HG03442 (cell line): Measurements from ENCODE around the gene ATP5PB.

Experiments
- ATAC-seq: cut with Tn5 transposase; IDR thresholded peaks from one replicate; pipeline ENCODE4 v1.9.1; 2021; ENCODE audit warnings: mild to moderate bottlenecking, moderate library complexity; ENCODE audit not compliant: unreplicated experiment

Gene ATP5PB, protein sequence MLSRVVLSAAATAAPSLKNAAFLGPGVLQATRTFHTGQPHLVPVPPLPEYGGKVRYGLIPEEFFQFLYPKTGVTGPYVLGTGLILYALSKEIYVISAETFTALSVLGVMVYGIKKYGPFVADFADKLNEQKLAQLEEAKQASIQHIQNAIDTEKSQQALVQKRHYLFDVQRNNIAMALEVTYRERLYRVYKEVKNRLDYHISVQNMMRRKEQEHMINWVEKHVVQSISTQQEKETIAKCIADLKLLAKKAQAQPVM

DNA sequence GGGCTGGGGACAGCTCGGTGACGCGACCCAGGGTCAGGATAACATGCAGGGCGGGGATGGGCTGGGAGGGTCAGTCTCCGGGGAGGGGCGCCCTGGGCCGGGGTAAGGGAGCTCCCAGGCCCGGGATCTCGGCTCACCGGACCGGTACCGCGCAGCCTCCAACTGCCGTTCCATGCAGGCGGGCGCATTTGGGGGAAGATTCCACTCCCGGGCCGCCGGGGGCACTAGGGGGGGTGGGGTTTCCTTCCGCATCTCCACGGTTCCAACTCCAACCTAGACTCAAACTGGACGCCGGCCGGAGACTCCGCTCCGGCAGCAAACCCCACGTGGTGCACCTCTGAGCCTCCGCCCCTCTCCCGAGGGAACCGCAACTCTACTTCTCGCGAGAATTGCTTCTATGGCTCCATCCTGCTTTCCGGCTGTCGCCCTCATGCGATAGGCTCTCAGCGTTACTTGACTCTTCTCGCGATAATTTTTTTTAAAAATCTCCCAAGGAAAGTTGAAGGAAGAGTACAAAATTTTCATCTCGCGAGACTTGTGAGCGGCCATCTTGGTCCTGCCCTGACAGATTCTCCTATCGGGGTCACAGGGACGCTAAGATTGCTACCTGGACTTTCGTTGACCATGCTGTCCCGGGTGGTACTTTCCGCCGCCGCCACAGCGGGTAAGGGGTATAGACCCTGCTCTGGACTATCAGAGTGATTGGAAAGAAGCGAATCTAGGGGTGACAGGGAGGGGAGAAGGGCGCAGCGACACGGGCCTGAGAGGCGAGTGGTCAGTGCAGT is at the start of gene ATP5PB, which contains the start of gene WDR77:
ATP5PB (plus strand) TSS at position 547 of the 785 bp plus-strand sequence; CDS start at position 625, 78 bp downstream.
WDR77 (minus strand) TSS at position 339 of the 785 bp plus-strand sequence; CDS start at position 252, 87 bp downstream.
- peak; percentile 96 for ATAC-seq

DNA sequence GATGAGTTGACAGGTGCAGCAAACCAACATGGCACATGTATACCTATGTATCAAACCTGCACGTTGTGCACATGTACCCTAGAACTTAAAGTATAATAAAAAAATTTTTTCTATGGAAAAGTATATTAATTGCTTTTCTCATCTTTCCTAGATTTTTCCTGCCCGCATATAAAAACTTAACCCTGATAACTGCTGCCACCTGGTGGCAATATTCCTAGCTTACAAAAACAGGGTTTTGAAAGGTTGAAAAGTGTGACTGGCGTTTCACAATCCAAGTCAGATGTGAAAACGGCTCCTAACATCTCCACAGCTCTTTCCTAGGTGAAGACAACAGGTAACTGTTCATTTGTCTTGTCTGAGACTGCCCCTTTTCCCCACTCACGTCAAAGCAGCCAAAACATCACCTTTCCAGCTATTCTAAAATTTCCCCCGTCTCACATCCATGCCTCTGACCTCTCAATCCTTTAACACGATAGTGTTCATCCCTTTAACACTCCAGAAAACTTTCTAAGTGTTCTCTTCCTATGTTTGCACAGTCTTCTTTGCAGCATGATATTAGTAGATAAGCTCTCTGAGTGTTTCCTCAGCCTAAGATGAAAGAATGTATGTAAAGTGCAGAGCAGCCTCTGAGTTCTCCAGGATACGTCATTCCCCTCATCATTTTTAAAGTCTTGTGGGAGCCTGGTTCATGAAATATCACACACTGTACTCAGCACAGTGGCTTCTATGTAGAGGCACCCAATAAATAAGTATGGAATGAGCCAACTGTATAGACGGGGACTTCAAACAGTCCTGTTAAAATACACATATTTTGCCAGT is 49.3 kb upstream of the ATP5PB start:
- ATAC-seq = no peak

DNA sequence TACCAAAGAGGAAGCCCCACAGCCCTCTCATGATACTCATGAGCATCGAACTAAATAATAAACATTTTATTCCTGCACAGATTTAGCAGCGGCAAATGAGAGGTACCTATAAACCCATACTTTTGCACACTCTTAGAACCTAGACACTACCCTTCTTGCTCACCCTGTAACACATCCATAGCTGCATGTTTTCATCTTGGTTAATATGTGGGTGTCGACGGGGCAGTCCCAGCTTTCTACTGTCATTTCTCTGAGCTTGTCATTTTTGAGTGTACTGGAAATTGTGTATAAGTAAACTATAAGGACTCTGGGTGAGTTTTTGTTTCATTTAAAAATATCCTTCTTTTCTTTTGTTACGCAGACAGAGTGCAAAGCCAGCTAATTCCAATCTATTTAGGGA is 47.2 kb upstream of the ATP5PB start:
- ATAC-seq = no peak

DNA sequence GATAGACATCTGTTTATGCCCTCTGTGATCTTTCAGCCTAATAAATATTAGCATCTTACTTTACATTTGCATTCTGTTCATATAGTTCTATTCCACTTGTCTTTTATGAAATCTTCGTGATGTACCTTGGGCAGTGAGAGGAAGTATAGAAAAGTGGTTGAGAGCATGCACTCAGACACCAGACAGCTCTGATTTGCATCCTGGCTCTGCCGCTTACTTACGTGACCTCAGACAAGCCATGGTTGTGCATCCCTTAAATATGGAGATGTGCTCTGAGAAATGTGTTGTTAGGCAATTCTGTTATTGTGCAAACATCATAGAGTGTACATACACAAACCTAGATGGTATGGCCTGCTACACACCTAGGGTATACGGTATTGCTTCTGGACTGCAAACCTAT is 44.7 kb upstream of the ATP5PB start:
- no peak for ATAC-seq

DNA sequence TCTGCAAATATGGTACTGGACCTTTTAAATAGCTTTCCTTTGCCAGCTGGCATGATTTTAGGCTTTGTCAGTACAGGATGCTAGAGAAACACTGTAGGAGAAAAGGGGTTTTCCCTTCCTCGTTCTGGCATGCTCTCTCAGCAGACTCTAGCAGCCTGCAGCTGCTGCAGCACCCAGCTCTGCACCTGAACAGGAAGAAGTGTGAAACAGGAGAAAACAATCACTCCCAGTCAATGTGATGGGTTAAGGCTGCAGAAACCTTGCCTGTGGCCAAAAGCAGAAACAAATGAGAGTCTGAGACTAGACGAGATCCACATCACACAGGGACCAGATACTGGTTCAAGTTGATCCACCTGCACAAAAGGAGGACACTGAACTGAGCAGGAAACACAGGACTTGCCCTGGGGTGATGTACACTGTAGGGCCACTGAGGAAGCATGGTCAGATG is 42.9 kb upstream of the ATP5PB start:
- peak; percentile 79 for ATAC-seq

DNA sequence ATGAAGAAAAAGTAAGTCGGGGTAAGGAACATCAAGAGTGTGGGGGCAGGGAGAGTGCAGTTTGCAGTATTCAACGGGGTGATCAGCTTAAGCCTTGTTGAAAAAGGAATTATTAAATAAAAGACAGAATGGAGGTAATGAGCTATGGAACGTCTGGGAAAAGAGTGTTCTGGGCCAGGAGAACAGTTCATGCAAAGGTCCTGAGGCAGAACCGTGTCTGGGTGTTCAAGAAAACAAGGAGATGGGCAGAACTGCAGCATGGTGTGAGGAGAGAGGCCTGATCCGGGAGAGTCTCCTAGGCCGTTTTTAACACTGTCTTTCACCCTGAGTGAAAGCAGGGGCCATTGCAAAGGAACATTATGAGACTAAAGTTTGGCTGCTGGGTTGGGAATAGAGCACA is 42.0 kb upstream of the ATP5PB start:
- no peak for ATAC-seq

DNA sequence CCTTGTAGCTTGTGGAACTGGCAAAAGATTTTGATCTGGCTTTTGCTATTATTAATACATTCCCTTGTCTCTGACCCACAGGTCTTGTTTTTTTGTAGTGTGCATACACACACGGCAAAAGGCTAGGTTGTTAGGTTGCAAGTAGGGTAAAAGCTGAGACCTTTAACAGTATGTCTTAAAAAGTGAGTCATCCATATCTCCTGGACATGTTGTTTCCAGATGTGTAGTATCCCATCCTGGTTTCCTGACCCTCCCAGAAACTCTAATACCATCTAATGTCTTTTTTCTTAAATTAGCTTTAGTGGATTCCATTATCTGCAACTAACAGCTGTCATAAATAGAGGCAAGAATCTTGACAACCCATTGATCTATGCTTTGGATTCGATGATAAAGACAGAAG is 36.4 kb upstream of the ATP5PB start:
- no peak for ATAC-seq

DNA sequence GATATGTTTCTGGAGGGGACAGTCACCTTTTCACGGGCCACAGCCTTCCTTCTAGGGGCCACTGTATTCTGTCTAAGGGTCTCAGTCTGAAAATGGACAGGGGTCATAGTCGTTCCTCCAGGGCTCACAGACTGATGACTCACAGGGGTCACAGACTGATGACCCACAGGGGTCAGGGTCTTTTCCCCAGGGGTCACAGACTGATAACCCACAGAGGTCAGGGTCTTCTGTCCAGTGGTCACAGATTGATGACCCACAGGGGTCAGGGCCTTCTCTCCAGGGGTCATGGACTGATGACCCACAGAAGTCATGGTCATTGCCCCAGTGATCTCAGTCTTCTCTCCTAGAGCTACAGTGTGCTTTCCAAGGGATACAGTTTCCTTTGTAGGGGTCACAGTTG is 34.5 kb upstream of the ATP5PB start:
- no peak for ATAC-seq

DNA sequence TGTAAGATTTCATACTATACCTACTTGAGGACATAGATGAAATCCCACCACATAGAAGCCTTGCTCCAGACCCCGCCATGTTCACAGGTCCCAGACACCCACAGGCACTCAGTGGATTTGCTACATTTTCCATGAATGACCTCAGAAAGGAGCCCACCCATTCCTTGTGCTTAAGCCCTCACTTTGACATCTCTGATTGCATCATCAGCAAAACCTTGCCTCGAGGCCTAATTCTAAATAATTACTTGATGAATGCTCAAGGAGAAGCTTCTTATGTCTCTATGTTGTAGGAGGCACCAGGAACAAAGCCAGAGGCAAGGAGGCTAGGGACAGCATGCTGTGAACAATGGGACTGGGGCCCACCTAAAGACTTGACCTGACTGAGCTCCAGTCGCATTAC is 33.8 kb upstream of the ATP5PB start:
- no peak for ATAC-seq

DNA sequence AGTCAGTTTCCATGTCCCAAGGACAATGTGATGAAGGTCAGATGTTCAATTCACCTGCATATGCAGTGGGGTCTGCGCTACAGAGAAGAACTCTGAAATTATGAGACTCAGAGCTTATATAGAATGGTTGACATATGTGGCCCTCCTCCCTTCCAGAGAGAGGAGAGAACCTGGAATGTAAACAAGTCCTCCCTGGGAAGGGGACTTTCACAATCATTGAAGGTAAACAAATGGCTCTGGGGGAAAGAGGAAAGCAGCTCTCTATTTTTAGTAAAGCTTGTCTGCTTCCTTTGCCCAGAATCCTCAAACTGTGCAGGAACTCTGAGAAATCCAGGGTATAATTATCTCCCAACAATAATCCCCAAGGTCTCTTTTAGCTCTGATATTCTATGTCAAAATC is 31.5 kb upstream of the ATP5PB start:
- ATAC-seq = no peak

DNA sequence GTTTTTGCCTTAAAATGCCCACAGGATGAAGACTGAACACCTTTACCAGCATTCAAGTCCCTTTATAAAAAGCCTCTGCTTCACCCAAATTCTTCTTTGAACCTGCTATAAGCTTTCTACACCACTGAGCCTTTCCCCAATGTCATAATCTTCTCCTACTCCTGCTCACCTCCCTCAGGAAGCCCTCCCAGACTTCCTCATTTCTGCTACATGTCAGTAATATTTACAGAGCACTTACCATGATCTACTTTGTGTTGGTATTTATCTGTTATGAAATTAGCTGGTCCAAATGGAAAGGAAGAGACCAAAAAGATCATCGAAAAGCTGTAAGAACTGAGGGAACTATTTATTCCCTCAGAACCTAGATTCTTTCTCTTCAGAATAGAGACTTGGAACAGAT is 30.2 kb upstream of the ATP5PB start:
- ATAC-seq = no peak

DNA sequence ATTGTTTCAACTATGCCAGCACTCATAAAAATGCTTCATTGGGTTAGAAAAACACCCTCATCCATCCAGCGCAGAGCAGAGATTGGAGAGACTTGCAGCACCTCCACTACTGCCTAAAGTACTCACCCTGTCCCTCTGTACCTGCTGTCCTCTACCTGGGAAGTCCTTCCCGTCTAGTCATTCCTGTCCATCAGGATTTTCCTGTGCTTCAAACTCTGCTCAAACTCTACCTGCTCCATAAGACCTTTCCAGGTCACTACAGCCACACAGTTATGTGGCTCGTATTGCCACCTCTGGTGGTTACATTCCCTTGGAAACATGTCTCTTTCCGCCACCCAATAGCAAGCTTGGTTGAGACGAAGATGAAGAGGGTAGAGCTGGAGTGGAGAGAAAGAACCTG is 28.9 kb upstream of the ATP5PB start:
- no peak for ATAC-seq

DNA sequence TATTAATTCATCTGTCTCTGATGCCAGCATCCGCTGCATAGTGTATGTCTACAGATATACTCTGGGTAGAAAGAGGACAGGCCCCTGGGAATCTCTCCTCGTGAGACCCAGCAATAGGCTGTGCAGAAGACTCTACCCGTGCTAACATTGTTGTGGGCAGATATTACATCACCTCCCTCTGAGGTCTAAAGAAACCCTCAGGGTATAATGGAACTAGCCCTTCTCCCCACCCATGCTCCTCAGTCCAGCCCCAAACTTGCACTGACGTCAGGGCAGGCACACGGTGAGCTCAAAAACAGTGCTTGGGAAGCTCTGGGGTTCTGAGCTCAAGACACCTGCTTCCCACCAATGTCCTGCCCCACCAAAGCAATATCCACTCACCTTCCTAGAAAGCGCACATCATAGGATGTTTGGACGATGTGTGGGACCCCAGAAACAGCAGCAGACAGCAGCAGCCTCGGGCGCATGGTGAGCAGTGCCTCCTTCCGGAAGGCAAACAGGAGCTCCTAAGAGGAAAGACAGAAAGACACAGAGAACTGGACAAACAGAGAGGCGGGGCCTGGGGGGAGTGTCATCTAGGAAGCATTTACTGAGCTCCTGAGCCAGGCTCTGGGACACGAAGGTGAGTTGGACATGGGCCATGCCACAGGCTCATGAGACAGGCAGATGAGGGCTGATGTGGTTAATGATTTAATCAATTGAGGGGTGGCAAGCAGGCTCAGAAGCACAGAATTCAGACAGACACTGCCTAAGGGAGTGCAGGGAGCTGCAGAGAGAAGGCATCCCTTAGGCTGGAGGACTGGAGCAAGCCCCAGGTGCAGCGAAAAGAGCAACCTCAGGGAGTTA is 26.5 kb upstream of the ATP5PB start:
- ATAC-seq = no peak

DNA sequence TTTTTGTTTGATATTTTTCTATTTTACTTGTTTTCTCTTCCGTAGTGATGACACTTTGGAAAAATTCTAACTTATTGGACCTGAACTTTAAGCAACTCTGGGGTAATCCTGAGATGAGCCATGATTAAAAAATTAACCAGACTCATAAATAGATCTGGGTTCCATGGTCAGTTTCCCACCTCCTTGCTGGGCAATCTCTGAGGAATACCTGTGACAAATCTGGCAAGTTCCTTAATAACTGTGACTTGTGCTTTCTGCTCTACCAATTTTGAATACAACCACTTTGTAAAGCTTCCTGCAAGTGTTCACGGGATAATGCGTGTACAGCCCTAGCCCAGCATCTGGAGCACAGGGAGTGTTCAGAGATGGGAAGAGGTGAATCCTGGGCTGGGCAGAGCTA is 25.0 kb upstream of the ATP5PB start:
- ATAC-seq = no peak

DNA sequence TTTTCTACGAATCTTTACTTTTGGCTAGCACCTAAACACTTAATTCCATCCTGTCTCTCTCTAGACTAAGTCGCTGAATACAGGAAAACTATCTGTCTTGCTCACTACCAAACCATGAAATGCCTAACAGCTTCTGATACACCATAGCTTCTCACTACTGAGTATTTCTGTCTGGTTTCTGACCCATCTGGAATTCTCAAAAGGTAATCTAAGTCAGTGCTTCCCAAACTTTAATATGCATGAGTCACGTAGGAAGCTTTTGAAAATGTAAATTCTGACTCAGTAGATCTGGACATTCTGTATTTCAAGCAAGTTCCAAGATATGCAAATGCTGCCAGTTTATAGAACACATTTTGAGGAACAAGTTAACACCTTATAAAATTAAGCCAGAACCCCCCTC is 12.5 kb upstream of the ATP5PB start:
- ATAC-seq = no peak

DNA sequence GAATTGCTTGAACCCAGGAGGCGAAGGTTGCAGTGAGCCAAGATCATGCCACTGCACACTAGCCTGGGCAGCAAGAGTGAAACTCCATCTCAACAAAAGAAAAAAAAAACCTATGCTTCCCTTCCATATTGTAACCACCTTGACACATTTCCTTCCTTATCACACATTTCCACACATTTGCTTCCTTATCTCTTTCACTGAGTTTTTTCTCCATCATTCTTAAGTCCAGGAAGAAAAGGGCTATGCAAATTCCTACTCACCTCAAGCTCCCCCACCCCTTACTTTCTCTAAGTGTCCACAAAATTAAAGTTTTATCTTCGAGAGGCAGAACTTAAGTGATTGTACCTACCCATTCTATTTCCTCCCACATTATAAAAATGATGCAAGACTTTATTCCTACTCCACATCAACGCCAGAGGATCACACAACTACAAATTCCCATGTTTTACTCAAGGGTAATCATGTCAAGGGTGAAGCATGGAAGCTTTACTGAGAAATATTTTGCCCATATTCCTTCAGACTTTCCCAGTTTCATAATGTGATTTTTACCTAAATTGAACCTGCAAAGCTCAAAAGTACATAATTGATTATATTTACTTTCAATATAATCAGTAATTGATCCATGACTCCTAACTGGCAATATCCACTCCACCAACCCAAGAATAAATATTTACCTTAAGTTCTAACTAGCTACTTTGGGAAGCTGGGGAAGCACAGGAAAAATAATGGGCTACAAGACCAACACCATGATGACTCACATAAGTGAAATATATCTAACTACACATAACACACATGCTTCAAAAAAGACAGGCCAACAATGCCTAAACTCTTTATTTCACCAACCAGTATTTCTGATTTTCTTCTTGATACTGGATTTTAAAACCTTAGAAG is 9.6 kb upstream of the ATP5PB start:
- no peak for ATAC-seq

DNA sequence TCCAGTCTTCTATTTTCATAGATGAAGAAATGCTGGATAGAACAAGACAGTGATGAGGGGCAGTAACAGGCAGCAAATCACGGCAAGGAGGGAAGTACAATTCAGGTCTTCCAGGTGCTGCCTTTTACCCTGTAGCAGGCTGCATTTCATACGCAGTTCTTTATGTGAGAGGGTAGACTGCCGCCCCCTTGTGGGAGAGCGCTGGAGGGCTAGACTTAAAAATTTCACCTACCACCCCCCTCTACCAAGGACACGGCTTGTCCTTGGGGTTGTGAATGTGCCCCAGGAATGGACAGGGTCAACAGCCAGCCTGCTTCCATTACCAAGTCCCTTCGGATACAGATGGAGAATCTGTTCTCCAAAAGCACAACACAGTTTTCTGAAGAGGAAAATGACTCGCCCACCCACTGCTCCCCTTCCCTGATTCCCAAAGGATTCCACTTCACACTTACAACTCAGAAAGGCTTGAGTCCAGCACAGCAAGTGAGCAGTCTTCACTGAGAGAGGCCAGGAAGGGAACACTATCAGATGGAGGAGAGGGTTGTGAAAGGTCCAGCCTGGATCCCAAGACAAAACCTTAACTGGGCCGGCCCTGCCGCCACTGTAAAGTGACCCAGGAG is 7.6 kb upstream of the ATP5PB start:
- no peak for ATAC-seq

DNA sequence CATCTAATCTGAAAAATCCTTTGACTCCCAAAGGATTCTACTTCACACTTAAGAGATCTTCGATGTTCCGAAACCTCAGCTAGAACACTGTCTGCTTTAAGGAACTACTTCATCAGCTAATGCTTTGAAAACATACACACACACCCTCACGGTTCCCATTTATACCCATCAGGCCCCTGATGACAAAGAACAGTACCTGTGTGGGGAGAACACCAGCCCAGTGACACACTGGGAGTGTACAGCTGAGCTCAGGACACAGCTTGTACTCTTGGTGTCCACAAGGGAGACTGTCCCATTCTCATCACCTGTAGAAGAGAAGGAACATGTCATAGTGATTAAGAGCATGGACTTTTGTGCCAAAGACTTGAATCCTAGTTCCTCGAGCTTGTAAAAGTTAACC is 6.8 kb upstream of the ATP5PB start:
- no peak for ATAC-seq

DNA sequence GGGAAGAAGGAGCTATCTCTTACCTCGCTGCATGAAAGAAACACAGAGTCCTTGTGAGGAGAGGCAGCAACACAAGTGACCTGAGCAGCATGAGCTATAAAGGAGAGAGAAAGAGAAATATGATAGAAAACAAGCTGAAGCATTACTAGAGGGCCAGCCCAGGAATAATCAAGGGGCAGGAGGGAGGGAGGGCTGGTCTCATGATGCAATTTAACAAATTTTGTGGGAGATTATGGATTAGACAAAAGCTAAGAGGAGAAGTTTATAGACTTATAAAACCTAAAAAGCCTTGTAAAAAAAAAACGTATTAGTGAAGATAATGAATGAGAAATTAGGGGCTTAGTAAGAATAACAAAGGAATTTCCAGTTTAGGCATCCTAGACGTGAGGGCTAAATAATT is 5.2 kb upstream of the ATP5PB start:
- no peak for ATAC-seq
